ENCODE data around the gene CA5A.

GRCh38 chr16:87856791-87857228 is 79.5 kb downstream of the CA5A start:
- TF ChIP-seq CTCF (conservative IDR thresholded peaks at IDR 0.05; ENCODE audit: low read depth in 2 of 2), result no peak
- no peak for TF ChIP-seq ETS1 (IDR thresholded peaks at IDR 0.05)
- no peak; the same call in 1 of the 2 replicates for TF ChIP-seq POLR2AphosphoS5 (IDR thresholded peaks at IDR 0.05; ENCODE audit: low read depth)
- TF ChIP-seq REST (IDR thresholded peaks at IDR 0.05; ENCODE audit: unreplicated experiment), result no peak
- TF ChIP-seq ZNF114 (CRISPR knock-in tag; IDR thresholded peaks at IDR 0.05), result no peak
- no peak for TF ChIP-seq CREB1 (CRISPR knock-in tag; IDR thresholded peaks at IDR 0.05; ENCODE audit: low read depth)
- no peak for TF ChIP-seq EZH2 (IDR thresholded peaks at IDR 0.05; ENCODE audit: low read depth, unreplicated experiment)
- TF ChIP-seq EZH2phosphoT487 (IDR thresholded peaks at IDR 0.05; ENCODE audit: unreplicated experiment), result no peak

Data from GM23338 (cell line).